Hepatocyte (in vitro differentiated cells): ENCODE measurements around the gene BEND6. TPM values are rescaled to one million over a fixed set of nuclear protein-coding genes. Genes with fewer than 3 reads are reported as not detected.

Experiments
- DNase-seq: peaks from one replicate; pipeline ENCODE4 v3.0.0-alpha.2; 2016; ENCODE audit warnings: low spot score
- H2AFZ ChIP-seq: fragments of 200-600 bp; sonication (generic); 2 replicates; pipeline ENCODE4 v1.6.0; 2016; ENCODE audit warnings: antibody characterized with exemption, mild to moderate bottlenecking
- H3K27ac ChIP-seq: fragments of 200-600 bp; sonication (generic); 2 replicates; pipeline ENCODE4 v1.5.1; 2016; ENCODE audit warnings: mild to moderate bottlenecking
- H3K27me3 ChIP-seq: fragments of 200-600 bp; sonication (generic); 2 replicates; pipeline ENCODE4 v1.6.1; 2016
- H3K36me3 ChIP-seq: fragments of 200-600 bp; sonication (generic); replicated peaks from 2 replicates; pipeline ENCODE4 v1.5.1; 2016; ENCODE audit warnings: low read depth; ENCODE audit not compliant: insufficient read depth
- H3K4me1 ChIP-seq: fragments of 200-600 bp; sonication (generic); 2 replicates; pipeline ENCODE4 v1.5.1; 2016; ENCODE audit warnings: mild to moderate bottlenecking, moderate library complexity; ENCODE audit not compliant: insufficient read depth
- H3K4me2 ChIP-seq: fragments of 200-600 bp; sonication (generic); 2 replicates; pipeline ENCODE4 v1.6.0; 2016
- H3K4me3 ChIP-seq: fragments of 200-600 bp; sonication (generic); 2 replicates; pipeline ENCODE4 v1.5.1; 2016; ENCODE audit warnings: mild to moderate bottlenecking
- H3K79me2 ChIP-seq: fragments of 200-600 bp; sonication (generic); 2 replicates; pipeline ENCODE4 v1.6.0; 2017; ENCODE audit warnings: mild to moderate bottlenecking
- H3K9me2 ChIP-seq: fragments of 200-600 bp; sonication (generic); replicated peaks from 2 replicates; pipeline ENCODE4 v1.6.0; 2017; ENCODE audit warnings: mild to moderate bottlenecking; ENCODE audit not compliant: insufficient read depth
- H3K9me3 ChIP-seq: fragments of 200-600 bp; sonication (generic); 2 replicates; pipeline ENCODE4 v1.5.1; 2016; ENCODE audit warnings: low read depth, mild to moderate bottlenecking
- H4K20me1 ChIP-seq: fragments of 200-600 bp; sonication (generic); 2 replicates; pipeline ENCODE4 v1.6.0; 2016; ENCODE audit warnings: mild to moderate bottlenecking; ENCODE audit not compliant: insufficient read depth, poor library complexity, severe bottlenecking
- CTCF ChIP-seq: fragments of 200-600 bp; sonication (generic); IDR thresholded peaks from 2 replicates; pipeline ENCODE4 v1.5.1; 2016; ENCODE audit warnings: antibody characterized with exemption, mild to moderate bottlenecking; ENCODE audit not compliant: poor library complexity
- EZH2 ChIP-seq: fragments of 200-600 bp; sonication (generic); IDR thresholded peaks from 2 replicates; pipeline ENCODE4 v1.6.1; 2016; ENCODE audit warnings: antibody characterized with exemption, mild to moderate bottlenecking, borderline replicate concordance
- EZH2phosphoT487 ChIP-seq: fragments of 200-600 bp; sonication (generic); IDR thresholded peaks from one replicate; pipeline ENCODE4 v1.6.1; 2018; ENCODE audit warnings: antibody characterized with exemption, mild to moderate bottlenecking, low read depth, moderate library complexity; ENCODE audit not compliant: unreplicated experiment, severe bottlenecking
- WGBS: methylation state at CpG from one replicate; pipeline ENCODE4 v1.1.6; 2016; ENCODE audit warnings: low lambda C conversion rate; ENCODE audit errors: missing lambda C conversion rate; 5-methylcytosine and 5-hydroxymethylcytosine counted together
- polyA plus RNA-seq: library from polyadenylated mRNA; unstranded; fragments of >200 nt; fragmentation: Nextera tagmentation; extraction: Ambion mirVana; gene quantifications from 2 replicates; pipeline ENCODE4 v1.2.1, GENCODE V29; 2016
- total RNA-seq: library from RNA; depleted of rRNA; stranded (reverse); fragments of >200 nt; gene quantifications from 2 replicates; pipeline ENCODE4 v1.2.3, GENCODE V29; 2014

Gene BEND6
- total and polyA plus RNA-seq, 2 experiments from 2014 or later, result 1.2 to 2.0 TPM

DNA sequence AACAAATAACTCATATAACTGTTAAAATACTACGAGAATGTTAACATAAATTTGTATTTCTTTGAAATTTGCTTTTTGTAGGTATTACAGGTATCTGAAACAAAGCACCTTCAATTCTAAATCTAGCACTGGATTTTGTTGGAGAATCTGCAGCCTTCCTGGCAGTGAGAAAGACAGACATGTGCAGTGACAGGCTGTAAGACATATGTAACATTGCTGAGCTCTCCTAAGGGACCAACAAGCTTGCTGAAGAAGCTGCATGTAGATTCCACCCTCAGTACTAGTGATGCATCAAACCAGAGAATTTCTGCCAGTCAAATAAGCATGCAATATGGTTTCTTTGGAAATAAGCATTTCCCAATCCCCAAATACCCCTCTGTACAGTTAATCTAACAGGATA, 71.1 kb downstream of the BEND6 start:
- DNase-seq, result no peak
- TF ChIP-seq CTCF, result no peak
- TF ChIP-seq EZH2, result no peak
- TF ChIP-seq EZH2phosphoT487, result no peak
- no peaks in the 10 kb centered on the region for H3K27me3 ChIP-seq
- WGBS, result 85% methylated on average over 1 of the region's 1 CpG
- H3K4me3 ChIP-seq, result no peak overlapping the region
- H3K36me3 ChIP-seq, result no peaks in the 10 kb centered on the region
- no peaks in the 10 kb centered on the region for H3K79me2 ChIP-seq
- peaks cover 6% of the 10 kb centered on the region for H3K9me3 ChIP-seq
- no peaks in the 10 kb centered on the region for H3K9me2 ChIP-seq
- H3K4me1 ChIP-seq, result no peaks in the 10 kb centered on the region
- H4K20me1 ChIP-seq, result no peaks in the 10 kb centered on the region
- no peak overlapping the region for H3K27ac ChIP-seq
- no peak overlapping the region for H2AFZ ChIP-seq
- no peak overlapping the region for H3K4me2 ChIP-seq

DNA sequence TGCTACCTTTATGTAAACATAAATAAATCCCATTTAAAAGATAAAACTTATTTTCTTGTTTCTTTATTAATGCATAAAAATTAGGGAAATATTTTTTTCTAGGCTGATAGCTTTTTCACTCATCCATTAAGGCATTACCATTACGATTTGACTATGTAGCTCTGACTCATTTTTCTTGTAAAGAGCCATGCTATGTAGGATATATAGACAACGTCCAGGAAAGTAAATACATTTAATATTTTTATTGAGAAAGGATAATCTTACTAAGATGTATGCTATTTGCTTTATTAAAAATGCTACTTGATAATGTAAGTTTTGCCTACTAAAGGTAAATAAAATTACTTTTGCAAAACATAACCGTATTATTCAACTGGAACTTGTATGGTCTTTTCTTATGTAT, 72.4 kb downstream of the BEND6 start:
- Histone ChIP-seq H3K79me2 (no peaks in the 10 kb centered on the region), H2AFZ (no peak overlapping the region), H3K36me3 (no peaks in the 10 kb centered on the region), H3K9me2 (no peaks in the 10 kb centered on the region), H4K20me1 (no peaks in the 10 kb centered on the region), H3K27ac (no peak overlapping the region), H3K27me3 (no peaks in the 10 kb centered on the region), H3K9me3 (peaks cover 6% of the 10 kb centered on the region), H3K4me3 (no peak overlapping the region), H3K4me2 (no peak overlapping the region), H3K4me1 (no peaks in the 10 kb centered on the region)
- TF ChIP-seq EZH2phosphoT487, result no peak
- no peak for TF ChIP-seq CTCF
- TF ChIP-seq EZH2, result no peak
- WGBS, result 92% methylated on average over 3 of the region's 3 CpGs
- DNase-seq, result no peak

DNA sequence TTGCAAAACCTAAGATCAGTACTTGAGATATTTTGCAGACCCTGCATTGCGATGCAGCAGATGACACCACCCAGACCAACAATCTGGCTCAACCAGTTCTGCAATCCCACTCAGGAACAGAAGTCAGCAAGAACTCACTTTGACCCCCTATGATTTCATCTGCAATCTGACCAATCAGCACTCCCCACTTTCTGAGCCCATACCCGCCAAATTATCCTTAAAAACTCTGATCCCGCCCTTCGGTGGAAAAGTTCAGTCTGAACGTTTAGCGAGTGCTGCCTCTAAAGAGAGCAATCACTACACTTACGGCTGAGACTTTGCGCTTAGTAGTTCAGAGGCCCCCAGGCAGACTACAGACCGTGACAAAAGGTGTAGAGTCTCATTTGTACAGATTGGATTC, 74.3 kb downstream of the BEND6 start:
- Histone ChIP-seq H3K36me3 (no peaks in the 10 kb centered on the region), H3K9me2 (no peaks in the 10 kb centered on the region), H4K20me1 (no peaks in the 10 kb centered on the region), H3K4me2 (no peak overlapping the region), H3K79me2 (no peaks in the 10 kb centered on the region), H3K9me3 (peaks cover 3% of the 10 kb centered on the region), H2AFZ (no peak overlapping the region), H3K4me1 (no peaks in the 10 kb centered on the region), H3K4me3 (no peak overlapping the region), H3K27ac (peak overlapping the region; percentile 72), H3K27me3 (no peaks in the 10 kb centered on the region)
- TF ChIP-seq EZH2, result no peak
- DNase-seq, result peak; percentile 9
- WGBS, result 68% methylated on average over 9 of the region's 9 CpGs

DNA sequence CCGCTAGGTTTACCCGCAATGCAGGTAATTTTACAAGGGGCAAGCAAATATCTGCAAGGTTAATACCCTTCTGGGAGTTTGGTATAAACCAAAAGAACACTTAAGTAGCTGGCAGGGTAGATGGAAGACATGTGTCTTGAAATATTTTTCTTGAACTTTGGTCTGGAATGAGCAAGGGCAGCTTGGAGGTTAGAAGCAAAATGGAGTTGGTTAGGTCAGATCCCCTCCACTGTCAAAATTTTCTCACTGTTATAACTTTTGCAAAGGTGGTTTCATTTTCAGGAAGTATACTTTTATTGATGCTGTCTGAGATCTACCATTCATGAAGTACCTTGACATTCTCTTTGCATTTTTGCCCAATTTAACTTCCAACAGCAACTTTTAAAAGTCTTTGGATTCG, 78.3 kb downstream of the BEND6 start:
- 87% methylated on average over 3 of the region's 3 CpGs for WGBS
- Histone ChIP-seq H3K79me2 (no peaks in the 10 kb centered on the region), H3K36me3 (no peaks in the 10 kb centered on the region), H3K4me2 (no peak overlapping the region), H3K27ac (no peak overlapping the region), H3K9me3 (no peaks in the 10 kb centered on the region), H3K4me3 (no peak overlapping the region), H4K20me1 (no peaks in the 10 kb centered on the region), H3K27me3 (no peaks in the 10 kb centered on the region), H3K9me2 (no peaks in the 10 kb centered on the region), H2AFZ (no peak overlapping the region), H3K4me1 (no peaks in the 10 kb centered on the region)
- TF ChIP-seq EZH2phosphoT487 (no peak), CTCF (no peak), EZH2 (no peak)
- DNase-seq, result no peak
